SK-N-SH treated with all-trans-retinoic acid at 6 μM for 48 hours (cell line): Measurements from ENCODE around the gene RASD1.

Experiments used
- ARNTL ChIP-seq: fragments of 450-650 bp; formaldehyde crosslinking; IDR thresholded peaks from 2 replicates; pipeline ENCODE4 v1.5.0; 2020; ENCODE audit warnings: low read depth, mild to moderate bottlenecking, moderate library complexity, borderline replicate concordance
- ESRRG ChIP-seq: fragments of 250-450 bp; sonication (Bioruptor Pico); IDR thresholded peaks from 2 replicates; pipeline ENCODE4 v1.6.1; 2021; ENCODE audit warnings: mild to moderate bottlenecking
- ZNF565 ChIP-seq: fragments of 450-650 bp; formaldehyde crosslinking; conservative IDR thresholded peaks from 2 replicates; pipeline ENCODE4 v1.5.0; 2020; ENCODE audit warnings: low read depth, mild to moderate bottlenecking, moderate library complexity
- TF ChIP-seq, protein P1 (sequence below): fragments of 250-450 bp; sonication (Bioruptor Pico); IDR thresholded peaks from 2 replicates; pipeline ENCODE4 v1.8.0; 2020; ENCODE audit warnings: mild to moderate bottlenecking, moderate library complexity, borderline replicate concordance

GRCh38 chr17:17514361-17514992 is 18.3 kb upstream of the RASD1 start:
- TF ChIP-seq ESRRG (CRISPR knock-in tag), result no peak
- TF ChIP-seq, protein P1, sequence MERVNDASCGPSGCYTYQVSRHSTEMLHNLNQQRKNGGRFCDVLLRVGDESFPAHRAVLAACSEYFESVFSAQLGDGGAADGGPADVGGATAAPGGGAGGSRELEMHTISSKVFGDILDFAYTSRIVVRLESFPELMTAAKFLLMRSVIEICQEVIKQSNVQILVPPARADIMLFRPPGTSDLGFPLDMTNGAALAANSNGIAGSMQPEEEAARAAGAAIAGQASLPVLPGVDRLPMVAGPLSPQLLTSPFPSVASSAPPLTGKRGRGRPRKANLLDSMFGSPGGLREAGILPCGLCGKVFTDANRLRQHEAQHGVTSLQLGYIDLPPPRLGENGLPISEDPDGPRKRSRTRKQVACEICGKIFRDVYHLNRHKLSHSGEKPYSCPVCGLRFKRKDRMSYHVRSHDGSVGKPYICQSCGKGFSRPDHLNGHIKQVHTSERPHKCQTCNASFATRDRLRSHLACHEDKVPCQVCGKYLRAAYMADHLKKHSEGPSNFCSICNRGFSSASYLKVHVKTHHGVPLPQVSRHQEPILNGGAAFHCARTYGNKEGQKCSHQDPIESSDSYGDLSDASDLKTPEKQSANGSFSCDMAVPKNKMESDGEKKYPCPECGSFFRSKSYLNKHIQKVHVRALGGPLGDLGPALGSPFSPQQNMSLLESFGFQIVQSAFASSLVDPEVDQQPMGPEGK (CRISPR knock-in tag), result no peak
- TF ChIP-seq ARNTL (CRISPR knock-in tag), result no peak
- no peak for TF ChIP-seq ZNF565 (CRISPR knock-in tag)
